SK-N-SH treated with all-trans-retinoic acid at 6 μM for 48 hours (cell line): ENCODE data around the gene CMIP.
"Not testable (repeated sequence)": the region's sequence is repeated elsewhere in the genome, so short reads cannot be mapped to it uniquely, and the experiment has no call there.

ENCODE experiments used
- ATAC-seq: fragments of 200-7000 bp; cut with Tn5 transposase; 3 replicates; pipeline ENCODE4 v1.9.1; 2020; ENCODE audit warnings: mild to moderate bottlenecking, moderate library complexity
- ARNTL ChIP-seq: fragments of 450-650 bp; formaldehyde crosslinking; IDR thresholded peaks from 2 replicates; pipeline ENCODE4 v1.5.0; 2020; ENCODE audit warnings: low read depth, mild to moderate bottlenecking, moderate library complexity, borderline replicate concordance
- BACH2 ChIP-seq: fragments of 250-450 bp; sonication (Bioruptor Pico); IDR thresholded peaks from 2 replicates; pipeline ENCODE4 v1.9.0; 2021; ENCODE audit warnings: mild to moderate bottlenecking, borderline replicate concordance
- CSDC2 ChIP-seq: fragments of 250-450 bp; sonication (Bioruptor Pico); IDR thresholded peaks from 2 replicates; pipeline ENCODE4 v1.5.0; 2020; ENCODE audit warnings: mild to moderate bottlenecking, moderate library complexity
- ESRRG ChIP-seq: fragments of 250-450 bp; sonication (Bioruptor Pico); IDR thresholded peaks from 2 replicates; pipeline ENCODE4 v1.6.1; 2021; ENCODE audit warnings: mild to moderate bottlenecking
- GLIS3 ChIP-seq: fragments of 250-450 bp; sonication (Bioruptor Pico); IDR thresholded peaks from 2 replicates; pipeline ENCODE4 v1.5.0; 2020; ENCODE audit warnings: mild to moderate bottlenecking, moderate library complexity
- ISL1 ChIP-seq: fragments of 250-450 bp; sonication (Bioruptor Pico); IDR thresholded peaks from 2 replicates; pipeline ENCODE4 v2.1.2; 2022; ENCODE audit warnings: mild to moderate bottlenecking, moderate library complexity
- PPARA ChIP-seq: fragments of 250-450 bp; sonication (Bioruptor Pico); IDR thresholded peaks from 2 replicates; pipeline ENCODE4 v1.5.0; 2020; ENCODE audit warnings: mild to moderate bottlenecking, borderline replicate concordance
- RARB ChIP-seq: fragments of 250-450 bp; sonication (Bioruptor Pico); IDR thresholded peaks from 2 replicates; pipeline ENCODE4 v1.8.0; 2021; ENCODE audit warnings: mild to moderate bottlenecking, moderate library complexity
- SNAI2 ChIP-seq: fragments of 250-450 bp; sonication (Bioruptor Pico); IDR thresholded peaks from 2 replicates; pipeline ENCODE4 v1.5.0; 2020; ENCODE audit warnings: mild to moderate bottlenecking, moderate library complexity
- TCF4 ChIP-seq: fragments of 250-450 bp; sonication (Bioruptor Pico); IDR thresholded peaks from 2 replicates; pipeline ENCODE4 v1.8.0; 2021; ENCODE audit warnings: mild to moderate bottlenecking, moderate library complexity, borderline replicate concordance
- TOX ChIP-seq: fragments of 250-450 bp; sonication (Bioruptor Pico); IDR thresholded peaks from 2 replicates; pipeline ENCODE4 v1.8.0; 2021; ENCODE audit warnings: mild to moderate bottlenecking, moderate library complexity, borderline replicate concordance
- ZC3H10 ChIP-seq: fragments of 250-450 bp; sonication (Bioruptor Pico); IDR thresholded peaks from 2 replicates; pipeline ENCODE4 v1.5.1; 2021; ENCODE audit warnings: mild to moderate bottlenecking, moderate library complexity
- ZFP3 ChIP-seq: fragments of 250-450 bp; sonication (Bioruptor Pico); IDR thresholded peaks from 2 replicates; pipeline ENCODE4 v1.5.0; 2020; ENCODE audit warnings: mild to moderate bottlenecking, moderate library complexity
- ZFP30 ChIP-seq: fragments of 450-650 bp; formaldehyde crosslinking; IDR thresholded peaks from 2 replicates; pipeline ENCODE4 v1.5.0; 2022; ENCODE audit warnings: mild to moderate bottlenecking, moderate library complexity
- ZNF565 ChIP-seq: fragments of 450-650 bp; formaldehyde crosslinking; conservative IDR thresholded peaks from 2 replicates; pipeline ENCODE4 v1.5.0; 2020; ENCODE audit warnings: low read depth, mild to moderate bottlenecking, moderate library complexity
- ZNF70 ChIP-seq: fragments of 450-650 bp; formaldehyde crosslinking; IDR thresholded peaks from 2 replicates; pipeline ENCODE4 v1.5.0; 2020; ENCODE audit warnings: mild to moderate bottlenecking, moderate library complexity
- ZNF8 ChIP-seq: fragments of 450-650 bp; formaldehyde crosslinking; IDR thresholded peaks from 2 replicates; pipeline ENCODE4 v1.5.0; 2020; ENCODE audit warnings: mild to moderate bottlenecking, moderate library complexity
- TF ChIP-seq, protein P1 (sequence below): fragments of 250-450 bp; sonication (Bioruptor Pico); IDR thresholded peaks from 2 replicates; pipeline ENCODE4 v1.5.0; 2020; ENCODE audit warnings: mild to moderate bottlenecking, moderate library complexity
- TF ChIP-seq, protein P2 (sequence below): fragments of 250-450 bp; sonication (Bioruptor Pico); IDR thresholded peaks from 2 replicates; pipeline ENCODE4 v1.8.0; 2021; ENCODE audit warnings: low read depth, mild to moderate bottlenecking, moderate library complexity, borderline replicate concordance
- TF ChIP-seq, protein P3 (sequence below): fragments of 250-450 bp; sonication (Bioruptor Pico); IDR thresholded peaks from 2 replicates; pipeline ENCODE4 v1.5.1; 2020; ENCODE audit warnings: low read depth, mild to moderate bottlenecking, moderate library complexity
- TF ChIP-seq, protein P4 (sequence below): fragments of 250-450 bp; sonication (Bioruptor Pico); IDR thresholded peaks from 2 replicates; pipeline ENCODE4 v1.8.0; 2020; ENCODE audit warnings: mild to moderate bottlenecking, moderate library complexity, borderline replicate concordance

Gene CMIP

DNA sequence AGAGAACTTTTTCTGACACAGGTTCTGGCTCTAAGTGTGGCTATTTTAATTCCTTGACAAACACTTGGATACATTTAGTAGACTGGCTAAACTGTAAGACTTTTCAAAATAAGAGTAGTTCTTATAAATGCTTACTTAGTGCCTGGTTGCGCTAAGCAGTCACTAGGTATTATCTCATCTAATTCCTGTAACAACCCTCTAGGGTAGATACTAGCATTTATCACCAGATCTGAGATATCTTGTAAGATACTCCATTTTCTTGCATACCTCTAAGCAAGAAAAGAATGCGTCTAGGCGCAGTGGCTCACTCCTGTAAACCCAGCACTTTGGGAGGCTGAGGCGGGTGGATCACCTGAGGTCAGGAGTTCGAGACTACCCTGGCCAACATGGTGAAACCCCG lies 131.2 kb downstream of the CMIP start:
- ATAC-seq, result no peak

DNA sequence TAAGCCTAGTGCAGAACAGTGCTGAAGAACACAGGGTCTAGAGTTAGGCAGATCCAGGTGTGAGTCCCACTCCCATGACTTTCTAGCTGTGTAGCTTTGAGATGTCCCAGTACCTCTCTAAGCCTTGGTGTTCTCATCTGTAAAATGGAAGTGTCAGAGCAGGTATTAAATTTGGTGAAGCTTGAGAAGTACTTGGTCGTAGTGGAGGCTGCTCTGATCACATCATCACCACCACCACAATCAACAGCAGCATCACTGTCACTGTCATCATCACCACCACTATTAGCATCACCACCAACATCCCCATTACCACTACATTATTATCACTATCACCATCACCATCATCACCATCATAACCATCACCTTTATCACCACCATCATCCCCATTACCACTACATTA lies 132.1 kb downstream of the CMIP start:
- TF ChIP-seq TOX (CRISPR knock-in tag) (no peak), ZNF70 (no peak), TCF4 (no peak), SNAI2 (CRISPR knock-in tag) (no peak), BACH2 (no peak), ARNTL (CRISPR knock-in tag) (no peak), ESRRG (no peak), ZNF565 (CRISPR knock-in tag) (no peak), ZFP3 (no peak)
- ATAC-seq, result no peak

More for the DNA sequence above, 131.2 kb downstream of the CMIP start:
- TF ChIP-seq CSDC2 (CRISPR knock-in tag) (no peak), ARNTL (CRISPR knock-in tag) (no peak), ZFP3 (no peak), TCF4 (no peak), PPARA (no peak)

DNA sequence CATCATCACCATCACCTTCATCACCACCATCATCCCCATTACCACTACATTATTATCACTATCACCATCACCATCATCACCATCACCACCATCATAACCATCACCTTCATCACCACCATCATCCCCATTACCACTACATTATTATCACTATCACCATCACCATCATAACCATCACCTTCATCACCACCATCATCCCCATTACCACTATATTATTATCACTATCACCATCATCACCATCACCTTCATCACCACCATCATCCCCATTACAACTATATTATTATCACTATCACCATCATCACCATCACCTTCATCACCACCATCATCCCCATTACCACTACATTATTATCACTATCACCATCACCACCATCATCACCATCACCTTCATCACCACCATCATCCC lies 132.7 kb downstream of the CMIP start:
- not testable (repeated sequence) for ATAC-seq

DNA sequence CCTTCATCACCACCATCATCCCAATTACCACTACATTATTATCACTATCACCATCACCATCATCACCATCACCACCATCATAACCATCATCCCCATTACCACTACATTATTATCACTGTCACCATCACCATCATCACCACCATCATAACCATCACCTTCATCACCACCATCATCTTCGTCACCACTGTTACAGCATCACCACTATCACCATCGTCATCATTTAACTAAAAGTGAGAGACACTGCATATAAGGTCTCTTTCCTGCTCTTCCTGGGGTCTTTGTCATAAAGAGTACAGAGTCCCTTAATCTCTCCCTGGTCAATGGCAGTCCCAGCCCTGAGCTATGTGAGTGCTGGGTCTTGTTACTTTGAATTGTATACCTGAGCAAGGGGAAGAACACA lies 133.5 kb downstream of the CMIP start:
- TF ChIP-seq ZFP30 (CRISPR knock-in tag) (no peak), ZFP3 (no peak), SNAI2 (CRISPR knock-in tag) (no peak), TOX (CRISPR knock-in tag) (no peak), CSDC2 (CRISPR knock-in tag) (no peak), ESRRG (no peak), TCF4 (no peak), ZNF70 (no peak)
- TF ChIP-seq, protein P1, sequence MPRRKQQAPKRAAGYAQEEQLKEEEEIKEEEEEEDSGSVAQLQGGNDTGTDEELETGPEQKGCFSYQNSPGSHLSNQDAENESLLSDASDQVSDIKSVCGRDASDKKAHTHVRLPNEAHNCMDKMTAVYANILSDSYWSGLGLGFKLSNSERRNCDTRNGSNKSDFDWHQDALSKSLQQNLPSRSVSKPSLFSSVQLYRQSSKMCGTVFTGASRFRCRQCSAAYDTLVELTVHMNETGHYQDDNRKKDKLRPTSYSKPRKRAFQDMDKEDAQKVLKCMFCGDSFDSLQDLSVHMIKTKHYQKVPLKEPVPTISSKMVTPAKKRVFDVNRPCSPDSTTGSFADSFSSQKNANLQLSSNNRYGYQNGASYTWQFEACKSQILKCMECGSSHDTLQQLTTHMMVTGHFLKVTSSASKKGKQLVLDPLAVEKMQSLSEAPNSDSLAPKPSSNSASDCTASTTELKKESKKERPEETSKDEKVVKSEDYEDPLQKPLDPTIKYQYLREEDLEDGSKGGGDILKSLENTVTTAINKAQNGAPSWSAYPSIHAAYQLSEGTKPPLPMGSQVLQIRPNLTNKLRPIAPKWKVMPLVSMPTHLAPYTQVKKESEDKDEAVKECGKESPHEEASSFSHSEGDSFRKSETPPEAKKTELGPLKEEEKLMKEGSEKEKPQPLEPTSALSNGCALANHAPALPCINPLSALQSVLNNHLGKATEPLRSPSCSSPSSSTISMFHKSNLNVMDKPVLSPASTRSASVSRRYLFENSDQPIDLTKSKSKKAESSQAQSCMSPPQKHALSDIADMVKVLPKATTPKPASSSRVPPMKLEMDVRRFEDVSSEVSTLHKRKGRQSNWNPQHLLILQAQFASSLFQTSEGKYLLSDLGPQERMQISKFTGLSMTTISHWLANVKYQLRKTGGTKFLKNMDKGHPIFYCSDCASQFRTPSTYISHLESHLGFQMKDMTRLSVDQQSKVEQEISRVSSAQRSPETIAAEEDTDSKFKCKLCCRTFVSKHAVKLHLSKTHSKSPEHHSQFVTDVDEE, result no peak
- TF ChIP-seq, protein P2, sequence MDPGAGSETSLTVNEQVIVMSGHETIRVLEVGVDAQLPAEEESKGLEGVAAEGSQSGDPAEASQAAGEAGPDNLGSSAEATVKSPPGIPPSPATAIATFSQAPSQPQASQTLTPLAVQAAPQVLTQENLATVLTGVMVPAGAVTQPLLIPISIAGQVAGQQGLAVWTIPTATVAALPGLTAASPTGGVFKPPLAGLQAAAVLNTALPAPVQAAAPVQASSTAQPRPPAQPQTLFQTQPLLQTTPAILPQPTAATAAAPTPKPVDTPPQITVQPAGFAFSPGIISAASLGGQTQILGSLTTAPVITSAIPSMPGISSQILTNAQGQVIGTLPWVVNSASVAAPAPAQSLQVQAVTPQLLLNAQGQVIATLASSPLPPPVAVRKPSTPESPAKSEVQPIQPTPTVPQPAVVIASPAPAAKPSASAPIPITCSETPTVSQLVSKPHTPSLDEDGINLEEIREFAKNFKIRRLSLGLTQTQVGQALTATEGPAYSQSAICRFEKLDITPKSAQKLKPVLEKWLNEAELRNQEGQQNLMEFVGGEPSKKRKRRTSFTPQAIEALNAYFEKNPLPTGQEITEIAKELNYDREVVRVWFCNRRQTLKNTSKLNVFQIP (CRISPR knock-in tag), result no peak
- TF ChIP-seq, protein P3, sequence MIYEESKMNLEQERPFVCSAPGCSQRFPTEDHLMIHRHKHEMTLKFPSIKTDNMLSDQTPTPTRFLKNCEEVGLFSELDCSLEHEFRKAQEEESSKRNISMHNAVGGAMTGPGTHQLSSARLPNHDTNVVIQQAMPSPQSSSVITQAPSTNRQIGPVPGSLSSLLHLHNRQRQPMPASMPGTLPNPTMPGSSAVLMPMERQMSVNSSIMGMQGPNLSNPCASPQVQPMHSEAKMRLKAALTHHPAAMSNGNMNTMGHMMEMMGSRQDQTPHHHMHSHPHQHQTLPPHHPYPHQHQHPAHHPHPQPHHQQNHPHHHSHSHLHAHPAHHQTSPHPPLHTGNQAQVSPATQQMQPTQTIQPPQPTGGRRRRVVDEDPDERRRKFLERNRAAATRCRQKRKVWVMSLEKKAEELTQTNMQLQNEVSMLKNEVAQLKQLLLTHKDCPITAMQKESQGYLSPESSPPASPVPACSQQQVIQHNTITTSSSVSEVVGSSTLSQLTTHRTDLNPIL, result no peak
- TF ChIP-seq, protein P4, sequence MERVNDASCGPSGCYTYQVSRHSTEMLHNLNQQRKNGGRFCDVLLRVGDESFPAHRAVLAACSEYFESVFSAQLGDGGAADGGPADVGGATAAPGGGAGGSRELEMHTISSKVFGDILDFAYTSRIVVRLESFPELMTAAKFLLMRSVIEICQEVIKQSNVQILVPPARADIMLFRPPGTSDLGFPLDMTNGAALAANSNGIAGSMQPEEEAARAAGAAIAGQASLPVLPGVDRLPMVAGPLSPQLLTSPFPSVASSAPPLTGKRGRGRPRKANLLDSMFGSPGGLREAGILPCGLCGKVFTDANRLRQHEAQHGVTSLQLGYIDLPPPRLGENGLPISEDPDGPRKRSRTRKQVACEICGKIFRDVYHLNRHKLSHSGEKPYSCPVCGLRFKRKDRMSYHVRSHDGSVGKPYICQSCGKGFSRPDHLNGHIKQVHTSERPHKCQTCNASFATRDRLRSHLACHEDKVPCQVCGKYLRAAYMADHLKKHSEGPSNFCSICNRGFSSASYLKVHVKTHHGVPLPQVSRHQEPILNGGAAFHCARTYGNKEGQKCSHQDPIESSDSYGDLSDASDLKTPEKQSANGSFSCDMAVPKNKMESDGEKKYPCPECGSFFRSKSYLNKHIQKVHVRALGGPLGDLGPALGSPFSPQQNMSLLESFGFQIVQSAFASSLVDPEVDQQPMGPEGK (CRISPR knock-in tag), result no peak
- no peak for ATAC-seq

DNA sequence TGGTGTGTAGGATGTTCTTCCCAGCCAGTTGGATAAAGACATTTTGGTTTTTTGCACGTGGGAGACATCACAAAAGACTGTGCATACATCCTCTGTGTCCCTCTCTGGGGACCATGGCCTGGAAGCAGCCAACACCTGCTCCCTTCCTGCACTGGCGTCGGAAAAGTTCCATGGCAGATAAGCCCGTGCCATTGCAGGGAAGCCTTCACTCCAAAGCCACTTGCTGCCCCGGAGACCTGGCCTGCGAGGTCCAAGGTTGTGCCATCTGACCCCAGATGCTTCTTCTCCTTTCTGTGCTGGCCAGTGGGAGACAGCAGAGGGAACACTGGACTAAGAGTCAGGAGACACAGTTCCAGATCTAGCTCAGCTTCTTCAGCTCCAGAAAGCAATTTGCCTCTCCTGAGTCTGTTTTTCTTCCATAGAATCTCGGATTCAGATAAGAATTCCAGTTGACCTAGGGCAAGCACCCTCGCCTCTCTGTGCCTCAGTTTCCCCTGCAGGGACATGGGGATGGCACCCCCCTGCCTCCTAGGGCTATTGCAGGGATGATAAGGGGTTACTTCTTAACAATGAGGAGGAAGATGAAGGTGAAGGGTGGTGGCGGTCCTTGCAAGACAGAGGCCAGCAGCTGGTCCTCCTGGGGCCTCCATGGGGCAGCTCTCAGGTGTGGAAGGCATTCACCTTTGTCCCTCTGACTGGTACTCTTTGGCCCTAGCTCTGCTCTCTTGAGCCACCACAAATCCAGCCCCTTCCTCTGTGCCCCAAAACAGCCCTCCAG lies 134.2 kb downstream of the CMIP start:
- no peak for ATAC-seq
- TF ChIP-seq ZFP30 (CRISPR knock-in tag), result no peak
- TF ChIP-seq, protein P3, result no peak
- TF ChIP-seq ZFP3, result no peak
- no peak for TF ChIP-seq ESRRG
- no peak for TF ChIP-seq RARB (CRISPR knock-in tag)
- TF ChIP-seq PPARA, result no peak
- no peak for TF ChIP-seq ZNF8
- TF ChIP-seq GLIS3 (CRISPR knock-in tag), result no peak
- TF ChIP-seq TCF4, result no peak
- TF ChIP-seq ARNTL (CRISPR knock-in tag), result no peak
- TF ChIP-seq, protein P4 (CRISPR knock-in tag), result no peak
- no peak for TF ChIP-seq ZC3H10 (CRISPR knock-in tag)
- TF ChIP-seq SNAI2 (CRISPR knock-in tag), result no peak
- no peak for TF ChIP-seq ISL1 (CRISPR knock-in tag)
